SW 1271 (cell line): Measurements from ENCODE around the gene MRPS26.
"Not testable (repeated sequence)": the region's sequence is repeated elsewhere in the genome, so short reads cannot be mapped to it uniquely, and the experiment has no call there.

Experiments
- DNase-seq, 2 experiments: peaks; one replicate each; lab custom pipeline; 2025; lab: John Stamatoyannopoulos, UW

Gene MRPS26

DNA sequence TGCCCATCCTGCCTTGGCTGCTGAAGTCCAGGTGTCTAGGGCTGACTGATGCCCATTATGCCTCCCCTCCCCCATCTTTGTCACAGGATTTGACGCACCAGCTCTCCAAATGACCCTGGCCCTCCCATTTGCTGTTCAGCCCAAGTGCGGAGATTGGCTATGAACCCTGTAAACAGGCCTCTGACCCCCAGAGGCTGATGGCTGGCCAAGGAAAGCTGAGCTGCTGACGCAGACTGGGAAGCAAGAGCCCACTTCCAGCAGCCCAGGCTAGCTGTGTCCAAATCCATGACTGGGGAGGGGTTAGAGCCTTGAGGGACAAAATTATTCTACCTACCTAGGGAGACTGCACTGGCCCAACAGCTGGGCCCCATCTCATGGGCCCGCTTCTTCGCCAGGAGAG lies 3.2 kb upstream of the MRPS26 start:
- DNase-seq: no peak

GRCh38 chr20:3043322-3043721 lies 2.5 kb upstream of the MRPS26 start, which contains the start of gene GNRH2:
TSS of gene GNRH2 (plus strand) at chr20:3043622. CDS start at chr20:3044415, 793 bp downstream.
- no peak for DNase-seq

DNA sequence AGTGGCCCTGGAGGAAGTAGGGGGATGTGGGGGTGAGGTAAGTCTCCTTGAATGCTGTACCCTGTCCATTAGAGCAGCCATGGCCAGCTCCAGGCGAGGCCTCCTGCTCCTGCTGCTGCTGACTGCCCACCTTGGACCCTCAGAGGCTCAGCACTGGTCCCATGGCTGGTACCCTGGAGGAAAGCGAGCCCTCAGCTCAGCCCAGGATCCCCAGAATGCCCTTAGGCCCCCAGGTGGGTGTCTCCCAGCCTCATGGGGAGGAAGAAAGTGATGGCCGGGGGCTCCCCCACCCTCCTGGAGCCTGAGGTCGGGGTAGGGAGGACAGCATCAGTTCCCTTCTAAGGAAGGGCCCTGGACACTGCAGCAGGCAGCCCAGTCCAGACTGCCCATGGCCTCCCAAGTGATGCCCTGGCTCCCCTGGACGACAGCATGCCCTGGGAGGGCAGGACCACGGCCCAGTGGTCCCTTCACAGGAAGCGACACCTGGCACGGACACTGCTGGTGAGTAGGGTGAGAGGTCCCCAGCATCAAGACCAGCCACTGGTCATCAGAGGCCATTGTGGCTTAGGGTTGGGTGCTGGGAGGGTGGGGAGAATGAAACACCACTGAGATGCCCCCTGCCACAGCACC lies 1.4 kb upstream of the MRPS26 start:
- no peak for DNase-seq

DNA sequence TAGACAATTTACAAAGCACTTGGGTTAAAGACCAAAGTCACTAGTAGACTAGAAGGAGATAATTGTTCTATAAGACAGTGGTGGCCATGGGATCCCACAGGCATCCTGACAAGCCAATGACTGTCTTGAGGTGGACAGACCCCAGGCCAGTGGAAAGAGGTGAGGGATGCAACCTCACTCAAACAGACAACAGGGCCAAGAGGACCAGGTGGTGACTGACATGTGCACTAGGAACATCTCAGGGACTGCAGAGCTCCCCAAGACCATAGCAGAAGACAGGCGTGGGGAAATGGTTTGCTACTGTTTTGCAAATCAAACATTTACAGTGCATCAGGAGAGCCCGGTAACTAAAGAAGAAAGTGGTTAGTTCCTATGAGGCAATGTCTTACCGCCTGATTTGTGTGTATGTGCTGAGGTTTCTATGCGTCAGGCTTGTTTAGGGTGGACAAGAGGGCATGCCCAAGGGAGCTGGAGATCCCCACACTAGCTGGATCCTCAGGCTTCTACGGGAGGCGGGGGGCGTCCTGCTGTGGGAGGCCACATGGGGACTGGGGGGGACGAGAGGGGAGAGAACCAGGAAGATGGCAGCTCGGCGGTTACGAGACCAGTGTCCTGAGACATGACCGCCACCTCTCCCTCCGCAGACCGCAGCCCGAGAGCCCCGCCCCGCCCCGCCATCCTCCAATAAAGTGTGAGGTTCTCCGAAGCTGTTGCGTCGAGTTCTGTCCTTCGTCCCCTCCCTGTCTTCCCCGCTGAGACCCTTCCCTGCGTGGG lies 623 bp upstream of the MRPS26 start:
- DNase-seq: peak; percentile 72 to 90

GRCh38 chr20:3046677-3047462 lies 1.0 kb downstream of the MRPS26 start:
- DNase-seq: no peak

GRCh38 chr20:3047486-3048419 lies 1.9 kb downstream of the MRPS26 start:
- DNase-seq: no peak

- DNase-seq: no peak
Measured at GRCh38 chr20:3051385-3052019, 5.7 kb downstream of the MRPS26 start.

DNA sequence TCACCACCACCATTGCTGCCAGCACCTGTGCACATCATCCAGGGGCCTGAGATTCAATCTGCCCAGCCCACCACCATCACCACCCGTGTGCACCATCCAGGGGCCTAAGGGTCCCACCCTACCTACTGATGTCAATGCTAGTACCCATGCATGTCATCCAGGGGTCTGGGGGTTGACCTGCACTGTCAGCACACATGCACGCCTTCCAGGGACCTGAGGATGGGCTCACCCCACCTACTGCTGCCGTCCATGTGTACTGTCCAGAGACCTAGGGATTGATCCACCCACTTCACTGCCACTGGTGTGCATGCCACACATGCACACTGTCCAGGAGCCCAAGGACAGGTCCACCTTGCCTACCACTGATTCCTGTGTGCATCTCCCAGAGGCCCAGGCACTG lies 13.6 kb downstream of the MRPS26 start:
- DNase-seq: no peak

DNA sequence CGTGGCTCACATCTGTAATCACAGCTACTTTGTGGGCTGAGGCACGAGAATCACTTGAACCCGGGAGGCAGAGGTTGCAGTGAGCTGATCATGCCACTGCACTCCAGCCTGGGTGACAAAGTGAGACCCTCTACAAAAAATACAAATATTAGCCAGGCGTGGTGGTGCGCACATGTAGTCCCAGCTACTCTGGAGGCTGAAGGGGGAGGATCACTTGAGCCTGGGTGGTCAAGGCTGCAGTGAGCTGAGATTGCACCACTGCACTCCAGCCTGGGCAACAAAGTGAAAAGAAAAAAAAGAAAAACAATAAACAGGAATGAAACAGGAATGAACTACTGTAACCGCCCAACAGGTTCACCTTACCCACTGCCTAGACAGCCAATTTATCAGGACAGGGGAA lies 18.3 kb downstream of the MRPS26 start:
- not testable (repeated sequence) for DNase-seq

DNA sequence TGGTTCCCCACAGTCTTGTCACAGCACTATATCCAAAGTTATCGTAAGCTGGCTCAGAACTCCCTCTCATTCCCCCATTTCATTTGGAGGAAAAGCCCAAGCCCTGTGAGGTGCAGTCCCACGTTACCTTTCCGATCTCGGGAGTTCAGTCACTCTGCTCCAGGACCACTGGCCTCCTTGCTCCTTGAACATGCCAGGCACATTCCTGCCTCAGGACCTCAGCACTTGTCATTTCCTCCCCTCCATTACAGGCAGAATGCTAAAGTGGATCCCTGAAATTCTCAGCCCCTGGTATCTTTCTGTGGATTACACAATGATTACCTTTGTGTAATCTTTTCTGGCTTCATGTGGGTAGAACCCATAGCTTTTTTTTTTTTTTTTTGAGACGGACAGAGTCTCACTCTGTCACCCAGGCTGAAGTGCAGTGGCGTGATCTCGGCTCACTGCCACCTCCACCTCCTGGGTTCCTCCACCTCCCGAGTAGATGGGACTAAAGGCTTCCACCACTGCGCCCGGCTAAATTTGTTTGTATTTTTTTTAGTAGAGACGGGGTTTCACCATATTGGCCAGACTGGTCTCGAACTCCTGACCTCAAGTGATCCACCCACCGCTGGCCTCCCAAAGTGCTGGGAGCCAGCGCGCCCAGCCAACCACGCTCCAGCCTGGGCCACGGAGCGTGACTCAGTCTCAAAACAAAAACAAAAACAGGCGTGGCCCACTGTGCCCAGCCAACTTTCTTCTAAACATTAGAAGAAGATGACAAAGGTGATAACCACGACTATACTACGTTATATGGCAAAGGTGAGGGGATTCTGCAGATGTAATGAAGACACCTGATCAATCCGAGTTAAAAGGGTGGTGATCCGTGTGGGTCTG lies 21.5 kb downstream of the MRPS26 start:
- no peak for DNase-seq

DNA sequence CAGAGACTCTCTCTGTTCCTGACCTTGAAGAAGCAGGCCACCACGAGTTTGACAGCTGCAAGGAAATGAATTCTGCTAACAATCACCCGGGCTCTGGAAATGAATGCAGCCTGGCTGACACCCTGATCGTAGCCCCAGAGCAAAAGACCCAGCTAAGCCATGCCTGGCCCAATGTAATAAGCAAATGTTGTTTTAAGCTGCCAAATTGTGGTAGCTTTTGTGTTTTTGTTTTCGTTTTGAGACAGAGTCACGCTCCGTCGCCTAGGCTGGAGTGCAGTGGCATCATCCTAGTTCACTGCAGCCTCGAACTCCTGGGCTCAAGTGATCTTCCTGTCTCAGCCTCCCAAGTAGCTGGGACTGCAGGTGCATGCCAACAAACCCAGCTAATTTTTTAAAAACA lies 22.2 kb downstream of the MRPS26 start:
- DNase-seq: no peak

GRCh38 chr20:3068986-3069900 lies 23.4 kb downstream of the MRPS26 start:
- peak in 1 of 2 experiments; percentile 42 for DNase-seq

- no peak for DNase-seq
Measured at GRCh38 chr20:3070725-3071124, 24.9 kb downstream of the MRPS26 start.

DNA sequence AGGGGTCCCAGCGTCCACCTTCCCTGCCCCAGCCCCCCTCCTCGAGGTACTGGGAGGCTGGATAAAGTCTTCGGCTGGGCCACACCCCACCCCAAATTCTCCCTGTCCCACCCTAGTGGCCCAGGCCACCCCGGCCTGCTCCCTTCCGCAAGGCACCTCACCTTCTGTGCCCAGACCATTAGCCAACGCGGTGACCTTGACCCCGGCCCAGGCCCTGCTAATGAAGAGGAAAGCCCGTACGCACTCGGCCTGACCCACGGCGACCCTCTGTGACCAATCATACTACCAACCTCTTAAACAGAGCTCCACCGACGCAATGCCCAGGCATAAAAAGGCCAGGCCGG lies 25.4 kb downstream of the MRPS26 start:
- no peak for DNase-seq

DNA sequence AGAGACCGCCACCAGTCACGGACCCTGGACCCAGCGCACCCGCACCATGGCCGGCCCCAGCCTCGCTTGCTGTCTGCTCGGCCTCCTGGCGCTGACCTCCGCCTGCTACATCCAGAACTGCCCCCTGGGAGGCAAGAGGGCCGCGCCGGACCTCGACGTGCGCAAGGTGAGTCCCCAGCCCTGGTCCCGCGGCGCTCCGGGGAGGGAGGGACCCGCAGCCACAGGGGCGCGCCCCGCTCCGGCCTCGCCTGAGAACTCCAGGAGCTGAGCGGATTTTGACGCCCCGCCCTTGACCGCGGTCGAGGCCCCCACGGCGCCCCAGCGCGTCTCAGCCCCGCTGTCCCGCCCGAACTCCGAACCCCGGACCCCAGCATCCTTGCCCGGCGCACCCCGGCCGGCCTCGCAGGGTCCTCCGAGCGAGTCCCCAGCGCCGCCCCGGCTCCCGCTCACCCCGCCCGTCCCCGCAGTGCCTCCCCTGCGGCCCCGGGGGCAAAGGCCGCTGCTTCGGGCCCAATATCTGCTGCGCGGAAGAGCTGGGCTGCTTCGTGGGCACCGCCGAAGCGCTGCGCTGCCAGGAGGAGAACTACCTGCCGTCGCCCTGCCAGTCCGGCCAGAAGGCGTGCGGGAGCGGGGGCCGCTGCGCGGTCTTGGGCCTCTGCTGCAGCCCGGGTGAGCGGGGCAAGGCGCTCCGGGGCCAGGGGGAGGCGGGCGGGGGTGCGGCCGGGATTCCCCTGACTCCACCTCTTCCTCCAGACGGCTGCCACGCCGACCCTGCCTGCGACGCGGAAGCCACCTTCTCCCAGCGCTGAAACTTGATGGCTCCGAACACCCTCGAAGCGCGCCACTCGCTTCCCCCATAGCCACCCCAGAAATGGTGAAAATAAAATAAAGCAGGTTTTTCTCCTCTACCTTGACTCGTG lies 26.0 kb downstream of the MRPS26 start, which contains the start of gene OXT:
OXT (plus strand) TSS at position 11 of the 920 bp plus-strand sequence; CDS start at position 47, 36 bp downstream.
- DNase-seq: no peak

DNA sequence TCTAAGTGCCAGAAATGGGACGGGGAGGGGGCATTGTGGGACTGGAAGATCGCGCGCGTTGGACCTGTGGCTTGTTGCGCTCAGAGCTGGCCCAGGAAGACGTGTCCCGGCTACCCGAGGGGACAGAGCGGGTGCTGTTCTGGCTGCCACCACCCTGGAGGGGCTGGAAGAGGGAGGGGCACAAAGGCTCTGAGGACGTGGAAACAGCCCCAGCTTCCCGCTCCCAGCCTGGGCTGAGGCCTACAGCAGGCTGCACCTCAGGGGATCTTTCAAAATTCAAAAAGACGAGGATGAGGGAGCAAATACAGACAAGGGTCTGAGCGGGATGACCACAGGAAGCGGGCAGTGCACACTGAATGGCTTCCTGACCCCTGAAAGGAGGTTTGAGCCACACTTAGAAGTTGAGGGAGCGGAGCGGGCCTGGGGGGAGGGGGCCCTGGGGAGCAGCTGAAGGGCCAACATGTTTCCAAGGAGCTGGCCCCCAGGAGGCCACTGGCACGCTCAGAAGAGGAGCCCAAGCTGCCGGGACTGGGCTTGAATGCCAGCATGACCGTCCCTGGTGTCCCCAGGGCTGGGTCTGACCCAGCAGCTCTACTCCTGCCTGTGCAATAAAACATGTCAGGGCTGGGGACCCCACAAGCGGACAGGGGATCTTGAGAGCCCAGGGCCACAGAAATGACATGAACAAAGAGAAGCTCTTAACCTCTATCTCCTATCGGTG lies 26.8 kb downstream of the MRPS26 start:
- DNase-seq: no peak

GRCh38 chr20:3073251-3073643 lies 27.4 kb downstream of the MRPS26 start:
- not testable (repeated sequence) for DNase-seq
